SK-N-SH (cell line): ENCODE results near the gene RAB3GAP2. TPM values are rescaled to one million over a fixed set of nuclear protein-coding genes. Genes with fewer than 3 reads are reported as not detected.

Source experiments
- CTCF ChIA-PET: fragments of 300-600, 350-600 bp; formaldehyde crosslinking; extraction: SDS; loops from one replicate; lab custom pipeline; 2021; lab: Yijun Ruan, JAX
- POLR2A ChIA-PET: fragments of 350-600 bp; sonication (Branson Sonifier 250); formaldehyde crosslinking; extraction: SDS; loops from one replicate; lab custom pipeline; 2020; ENCODE audit warnings: antibody characterized with exemption, inconsistent platforms; lab: Yijun Ruan, JAX
- DNase-seq: peaks from one replicate; pipeline ENCODE4 v3.0.0; 2012
- H2AFZ ChIP-seq: fragments of 200-600 bp; sonication (generic); 2 replicates; pipeline ENCODE4 v1.8.1; 2016; ENCODE audit warnings: antibody characterized with exemption, mild to moderate bottlenecking, low read depth
- H3F3A ChIP-seq: fragments of 200-600 bp; sonication (generic); replicated peaks from 2 replicates; pipeline ENCODE3; 2016; ENCODE audit warnings: antibody characterized with exemption, mild to moderate bottlenecking; ENCODE audit not compliant: insufficient read depth
- H3K27ac ChIP-seq, 2 experiments: fragments of 200-500 bp in 1 of 2; fragments of 200-600 bp in 1 of 2; sonication (Bioruptor generic) in 1 of 2; sonication (generic), shearing (Covaris generic) in 1 of 2; 2 replicates each; pipeline versions ENCODE4 v1.5.1 to v1.6.1; 2014 to 2016; ENCODE audit warnings: low read depth in 2 of 2, inconsistent platforms in 1 of 2, low read length in 1 of 2, mild to moderate bottlenecking in 1 of 2, mixed read lengths in 1 of 2
- H3K27me3 ChIP-seq: fragments of 200-600 bp; sonication (generic), shearing (Covaris generic); 2 replicates; pipeline ENCODE4 v1.6.1; 2016; ENCODE audit warnings: mixed run types; ENCODE audit not compliant: insufficient read depth
- H3K36me3 ChIP-seq, 2 experiments: fragments of 200-500 bp in 1 of 2; fragments of 200-600 bp in 1 of 2; sonication (Bioruptor generic) in 1 of 2; sonication (generic) in 1 of 2; replicated peaks in 1 of 2; 2 replicates each; pipeline versions ENCODE3 to v1.5.1; 2014 to 2016; ENCODE audit warnings: low read length in 1 of 2, mild to moderate bottlenecking in 1 of 2; ENCODE audit not compliant: insufficient read depth in 2 of 2, control insufficient read depth in 1 of 2
- H3K4me1 ChIP-seq, 2 experiments: fragments of 200-500 bp in 1 of 2; fragments of 200-600 bp in 1 of 2; sonication (Bioruptor generic) in 1 of 2; sonication (generic), shearing (Covaris generic) in 1 of 2; 2 replicates each; pipeline versions ENCODE4 v1.5.1 to v1.6.1; 2014 to 2016; ENCODE audit warnings: low read depth in 1 of 2, low read length in 1 of 2, mixed run types in 1 of 2; ENCODE audit not compliant: insufficient read depth in 2 of 2, control insufficient read depth in 1 of 2
- H3K4me2 ChIP-seq: fragments of 200-600 bp; sonication (generic), shearing (Covaris generic); 2 replicates; pipeline ENCODE4 v1.6.1; 2017; ENCODE audit warnings: mixed run types
- H3K4me3 ChIP-seq, 2 experiments: fragments of 200-500 bp in 1 of 2; fragments of 200-600 bp in 1 of 2; sonication (Bioruptor generic) in 1 of 2; sonication (generic), shearing (Covaris generic) in 1 of 2; 2 replicates each; pipeline versions ENCODE4 v1.5.1 to v1.8.1; 2014 to 2016; ENCODE audit warnings: low read depth in 2 of 2, inconsistent platforms in 1 of 2, low read length in 1 of 2, mild to moderate bottlenecking in 1 of 2, mixed read lengths in 1 of 2, moderate library complexity in 1 of 2
- H3K79me2 ChIP-seq: fragments of 200-600 bp; sonication (generic); 2 replicates; pipeline ENCODE4 v1.8.1; 2017; ENCODE audit warnings: mild to moderate bottlenecking; ENCODE audit not compliant: insufficient read depth
- H3K9ac ChIP-seq: fragments of 200-600 bp; sonication (generic); 2 replicates; pipeline ENCODE4 v1.6.1; 2017; ENCODE audit warnings: mixed run types
- H3K9me2 ChIP-seq: fragments of 200-600 bp; sonication (generic); 2 replicates; pipeline ENCODE4 v1.6.1; 2017; ENCODE audit warnings: mixed run types
- H3K9me3 ChIP-seq: fragments of 200-600 bp; sonication (generic); 2 replicates; pipeline ENCODE4 v1.6.1; 2017; ENCODE audit warnings: mixed run types, mild to moderate bottlenecking, moderate library complexity
- H4K20me1 ChIP-seq: fragments of 200-600 bp; sonication (generic); 2 replicates; pipeline ENCODE4 v1.6.1; 2017; ENCODE audit warnings: mild to moderate bottlenecking, mixed run types; ENCODE audit not compliant: insufficient read depth
- CHD2 ChIP-seq: fragments of 150-350 bp; IDR thresholded peaks from 2 replicates; pipeline ENCODE4 v1.6.1; 2018; ENCODE audit warnings: low read length; ENCODE audit not compliant: partially characterized antibody
- CTCF ChIP-seq: fragments of 200-600 bp; sonication (generic); IDR thresholded peaks from 2 replicates; pipeline ENCODE4 v1.6.1; 2017; ENCODE audit warnings: antibody characterized with exemption, mild to moderate bottlenecking, moderate library complexity
- FOSL2 ChIP-seq: IDR thresholded peaks from 2 replicates; pipeline ENCODE4 v1.4.0; 2012; ENCODE audit warnings: low read depth, mild to moderate bottlenecking, moderate library complexity, borderline replicate concordance
- FOXJ3 ChIP-seq: sonication (generic); formaldehyde crosslinking; IDR thresholded peaks from 2 replicates; pipeline ENCODE4 v1.5.1; 2020; ENCODE audit warnings: mild to moderate bottlenecking, missing genetic modification reagents
- MAX ChIP-seq: IDR thresholded peaks from 2 replicates; pipeline ENCODE4 v1.4.0; 2012; ENCODE audit warnings: low read depth
- MXI1 ChIP-seq: IDR thresholded peaks from 2 replicates; pipeline ENCODE4 v1.6.1; 2012; ENCODE audit warnings: mild to moderate bottlenecking, low read depth, low read length, improper control_type of control experiment
- POLR2AphosphoS5 ChIP-seq: IDR thresholded peaks from 2 replicates; pipeline ENCODE4 v1.6.1; 2012; ENCODE audit warnings: low read depth, low read length
- RAD21 ChIP-seq: IDR thresholded peaks from 2 replicates; pipeline ENCODE4 v1.6.1; 2012; ENCODE audit warnings: mild to moderate bottlenecking, low read length
- SIN3A ChIP-seq: IDR thresholded peaks from 2 replicates; pipeline ENCODE4 v1.6.1; 2012; ENCODE audit warnings: low read depth, mild to moderate bottlenecking, low read length, moderate library complexity, borderline replicate concordance
- TAF1 ChIP-seq: IDR thresholded peaks from 2 replicates; pipeline ENCODE4 v1.6.1; 2012; ENCODE audit warnings: low read depth, mild to moderate bottlenecking, low read length, moderate library complexity, borderline replicate concordance
- TCF12 ChIP-seq: IDR thresholded peaks from 2 replicates; pipeline ENCODE4 v1.4.0; 2012
- USF2 ChIP-seq: fragments of 150-350 bp; IDR thresholded peaks from 2 replicates; pipeline ENCODE4 v1.6.1; 2017; ENCODE audit warnings: antibody characterized with exemption, low read length, low read depth, borderline replicate concordance
- YY1 ChIP-seq: IDR thresholded peaks from 2 replicates; pipeline ENCODE4 v1.4.0; 2012; ENCODE audit warnings: low read depth, mild to moderate bottlenecking
- ZBTB33 ChIP-seq: IDR thresholded peaks from 2 replicates; pipeline ENCODE4 v1.4.0; 2012; ENCODE audit warnings: low read depth, borderline replicate concordance
- WGBS: methylation state at CpG from one replicate; pipeline ENCODE4 v1.1.6; 2017; ENCODE audit warnings: low lambda C conversion rate; 5-methylcytosine and 5-hydroxymethylcytosine counted together
- polyA plus RNA-seq, 3 experiments: library from polyadenylated mRNA; depleted of rRNA; stranded (reverse); fragments of >200 nt; gene quantifications; 2 replicates each; pipeline ENCODE4 v1.2.3, GENCODE V29; 2012

The RAB3GAP2 gene
- polyA plus RNA-seq, 1 of the 3 experiments (the other 2 are of a cell fraction): 9.3 TPM

GRCh38 chr1:220320709-220321108 lies 48.5 kb upstream of the RAB3GAP2 start:
- no peaks in the 10 kb centered on the region for H3K27me3 ChIP-seq
- no peak for DNase-seq
- H3K9me3 ChIP-seq: no peaks in the 10 kb centered on the region
- H3F3A ChIP-seq: no peaks in the 10 kb centered on the region
- H4K20me1 ChIP-seq: no peaks in the 10 kb centered on the region
- no peaks in the 10 kb centered on the region for H3K9me2 ChIP-seq
- ChIA-PET POLR2A (no interaction called here), CTCF (interaction anchor here (1.0 kb wide), 1 partner anchor 11 kb away, joined by 4 read pairs; no protein-coding TSS in a partner anchor)
- TF ChIP-seq TCF12 (no peak), POLR2AphosphoS5 (no peak), ZBTB33 (no peak), FOXJ3 (CRISPR knock-in tag) (no peak), MAX (no peak), YY1 (no peak), RAD21 (no peak), CHD2 (no peak), MXI1 (no peak), SIN3A (no peak), FOSL2 (no peak), TAF1 (no peak), CTCF (no peak), USF2 (no peak)
- H3K9ac ChIP-seq: no peak overlapping the region
- no peaks in the 10 kb centered on the region for H3K36me3 ChIP-seq
- 20% methylated on average over 2 of the region's 2 CpGs for WGBS
- H3K27ac ChIP-seq: no peak overlapping the region
- H3K4me3 ChIP-seq: no peak overlapping the region
- no peaks in the 10 kb centered on the region for H3K4me1 ChIP-seq
- no peaks in the 10 kb centered on the region for H3K79me2 ChIP-seq
- H3K4me2 ChIP-seq: no peak overlapping the region
- no peak overlapping the region for H2AFZ ChIP-seq
